ENCODE measurements around the gene TSKS.

The TSKS gene, protein sequence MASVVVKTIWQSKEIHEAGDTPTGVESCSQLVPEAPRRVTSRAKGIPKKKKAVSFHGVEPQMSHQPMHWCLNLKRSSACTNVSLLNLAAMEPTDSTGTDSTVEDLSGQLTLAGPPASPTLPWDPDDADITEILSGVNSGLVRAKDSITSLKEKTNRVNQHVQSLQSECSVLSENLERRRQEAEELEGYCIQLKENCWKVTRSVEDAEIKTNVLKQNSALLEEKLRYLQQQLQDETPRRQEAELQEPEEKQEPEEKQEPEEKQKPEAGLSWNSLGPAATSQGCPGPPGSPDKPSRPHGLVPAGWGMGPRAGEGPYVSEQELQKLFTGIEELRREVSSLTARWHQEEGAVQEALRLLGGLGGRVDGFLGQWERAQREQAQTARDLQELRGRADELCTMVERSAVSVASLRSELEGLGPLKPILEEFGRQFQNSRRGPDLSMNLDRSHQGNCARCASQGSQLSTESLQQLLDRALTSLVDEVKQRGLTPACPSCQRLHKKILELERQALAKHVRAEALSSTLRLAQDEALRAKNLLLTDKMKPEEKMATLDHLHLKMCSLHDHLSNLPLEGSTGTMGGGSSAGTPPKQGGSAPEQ

GRCh38 chr19:49763230-49763629 is at the start of gene TSKS:
Gene TSKS, minus strand, starts transcription at chr19:49763306. Its CDS starts 59 bp downstream, at chr19:49763247.
- no peak for TF ChIP-seq CTCF (conservative IDR thresholded peaks at IDR 0.05; ENCODE audit: control insufficient read depth, insufficient read depth, low read depth, low read length)
- DNase-seq (ENCODE audit: low read depth), result no peak
- no peak within 1 kb of the TSS for H3K4me3 ChIP-seq (ENCODE audit: control insufficient read depth, low read depth, low read length)

DNA sequence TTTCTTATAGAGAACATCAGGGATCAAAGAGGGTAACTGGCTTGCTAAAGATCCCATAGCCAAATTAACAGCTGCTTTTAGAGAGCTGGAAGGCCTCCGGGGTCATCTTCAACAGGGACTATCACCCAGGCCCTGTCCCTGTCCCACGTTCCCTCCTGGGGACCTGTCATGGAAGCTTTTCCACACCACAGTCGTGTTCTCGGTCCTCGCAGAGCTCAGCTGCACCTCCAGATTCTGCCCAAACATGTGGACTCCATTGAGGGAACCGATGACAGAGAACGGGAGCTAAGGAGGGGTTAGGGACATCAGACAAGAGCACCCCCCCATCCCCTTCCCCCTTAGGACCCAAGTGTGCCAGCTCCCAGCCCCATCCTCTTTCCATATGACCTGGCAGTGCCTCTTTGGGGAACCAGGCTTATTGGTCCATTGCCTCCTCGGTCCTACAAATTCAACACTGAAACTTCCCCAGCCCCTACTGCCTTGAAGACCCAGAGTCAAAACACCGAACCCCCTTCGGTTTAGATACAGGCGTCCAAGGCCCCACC is 49.4 kb upstream of the TSKS start:
- no peak for DNase-seq (ENCODE audit: low read depth)
- TF ChIP-seq CTCF (conservative IDR thresholded peaks at IDR 0.05; ENCODE audit: control insufficient read depth, insufficient read depth, low read depth, low read length), result no peak
- H3K4me3 ChIP-seq (ENCODE audit: control insufficient read depth, low read depth, low read length), result peak overlapping the region; percentile 76

DNA sequence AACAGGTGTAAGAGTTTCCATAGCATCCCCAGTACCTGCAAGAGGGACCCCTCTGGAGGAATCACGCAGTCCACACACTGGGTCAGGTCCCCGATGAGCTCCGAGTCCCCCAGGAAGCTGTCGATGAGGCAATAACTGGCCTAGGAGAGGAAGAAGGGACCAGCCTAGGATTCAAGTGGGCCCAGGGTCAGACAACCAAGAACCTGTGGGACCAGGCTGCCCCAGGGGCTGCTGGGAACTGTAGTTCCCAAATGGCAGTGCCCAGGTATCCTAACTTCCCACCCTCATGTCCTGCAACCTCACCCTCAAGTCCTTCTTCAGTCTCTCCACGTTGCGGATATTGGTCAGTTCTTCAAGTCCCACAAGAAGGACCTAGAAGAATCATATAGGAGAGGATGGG is 48.2 kb upstream of the TSKS start:
- H3K4me3 ChIP-seq (ENCODE audit: control insufficient read depth, low read depth, low read length), result no peak overlapping the region
- TF ChIP-seq CTCF (conservative IDR thresholded peaks at IDR 0.05; ENCODE audit: control insufficient read depth, insufficient read depth, low read depth, low read length), result no peak
- no peak for DNase-seq (ENCODE audit: low read depth)

- TF ChIP-seq CTCF (conservative IDR thresholded peaks at IDR 0.05; ENCODE audit: control insufficient read depth, insufficient read depth, low read depth, low read length), result no peak
Measured at GRCh38 chr19:49809941-49810389, 46.9 kb upstream of the TSKS start.

DNA sequence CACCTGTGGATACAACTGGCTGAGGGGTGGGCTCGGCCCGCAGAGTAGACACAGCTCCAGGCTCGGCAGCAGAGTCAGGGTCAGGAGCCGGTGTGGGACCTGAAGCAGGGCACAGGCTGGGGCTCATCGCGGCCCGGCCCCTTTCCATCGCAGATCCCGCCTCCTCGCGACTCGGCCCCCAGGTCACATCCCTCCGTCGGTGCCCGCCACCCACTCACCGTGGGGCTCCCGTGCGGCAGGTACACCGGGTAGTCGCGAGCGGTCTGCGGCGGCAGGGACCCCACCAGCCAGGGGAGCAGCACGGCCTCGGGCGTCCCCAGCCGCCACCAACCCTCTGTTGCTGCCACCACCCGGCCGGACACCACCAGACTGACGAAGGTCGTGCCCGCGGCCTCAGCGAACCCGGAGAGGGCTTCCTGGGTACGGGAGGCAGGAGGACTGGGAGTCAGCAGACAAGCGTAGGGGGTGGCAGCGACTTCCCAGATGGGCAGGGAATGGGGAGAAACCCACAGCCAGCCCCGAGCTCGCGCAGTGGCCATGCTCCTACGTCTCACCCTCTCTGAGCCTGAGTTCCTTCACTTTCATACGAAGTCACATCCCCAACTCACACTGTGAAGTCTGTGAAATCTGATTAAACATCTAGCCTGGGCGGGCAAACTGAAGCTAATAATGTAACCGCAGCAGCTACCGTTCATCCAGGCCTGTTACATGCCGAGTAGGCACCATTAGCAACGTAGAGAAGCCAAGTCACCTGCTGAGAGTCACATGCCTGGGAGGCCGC is 46.2 kb upstream of the TSKS start:
- H3K4me3 ChIP-seq (ENCODE audit: control insufficient read depth, low read depth, low read length), result peak overlapping the region; percentile 56
- no peak for DNase-seq (ENCODE audit: low read depth)
- TF ChIP-seq CTCF (conservative IDR thresholded peaks at IDR 0.05; ENCODE audit: control insufficient read depth, insufficient read depth, low read depth, low read length), result no peak

More at GRCh38 chr19:49809941-49810389, 46.9 kb upstream of the TSKS start:
- no peak overlapping the region for H3K4me3 ChIP-seq (ENCODE audit: control insufficient read depth, low read depth, low read length)
- DNase-seq (ENCODE audit: low read depth), result no peak

DNA sequence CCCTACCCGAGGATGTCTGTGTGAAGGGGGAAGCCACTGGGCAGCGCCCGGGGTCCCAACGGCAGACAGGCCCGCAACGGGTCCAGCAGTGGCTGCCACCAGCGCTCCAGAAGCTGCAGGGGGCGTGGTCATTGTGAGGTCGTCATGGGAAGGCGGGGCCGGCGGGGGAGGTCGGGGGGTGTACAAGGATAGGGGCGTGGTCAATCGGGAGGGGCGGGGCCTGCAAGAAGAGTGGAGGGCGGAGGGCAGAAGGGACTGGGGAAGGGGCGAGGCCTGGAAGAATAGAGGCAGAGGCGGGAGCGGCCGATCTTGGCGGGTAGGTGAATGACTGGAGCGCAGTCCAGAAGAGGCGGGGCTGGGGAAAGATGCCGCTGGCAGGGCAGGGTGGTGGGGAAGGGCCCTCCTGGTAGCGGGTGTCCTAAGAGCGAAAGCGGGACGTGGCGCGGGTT is 45.6 kb upstream of the TSKS start:
- no peak for TF ChIP-seq CTCF (conservative IDR thresholded peaks at IDR 0.05; ENCODE audit: control insufficient read depth, insufficient read depth, low read depth, low read length)

More for the DNA sequence above, 45.6 kb upstream of the TSKS start:
- peak overlapping the region; percentile 56 for H3K4me3 ChIP-seq (ENCODE audit: control insufficient read depth, low read depth, low read length)
- DNase-seq (ENCODE audit: low read depth), result peak; percentile 71

Measured in fibroblast of mammary gland (primary cell).